Right lobe of liver (tissue), 6 donors: ENCODE measurements around the gene TLE3. TPM values are rescaled to one million over a fixed set of nuclear protein-coding genes. Genes with fewer than 3 reads are reported as not detected.
A peak's percentile ranks its signal among the peaks of the same experiment; 100 is the strongest.

Experiments
- ATAC-seq, 4 donors: fragments of 200-7000 bp; cut with Tn5 transposase; one replicate each; pipeline ENCODE4 v1.9.1; 2020; ENCODE audit warnings: mild to moderate bottlenecking in 4 of 4, moderate library complexity in 4 of 4
- DNase-seq, 3 donors: peaks; one replicate each; pipeline ENCODE4 v3.0.0-alpha.2; 2020
- H3K27ac ChIP-seq, 3 donors: fragments of 200-600 bp; one replicate each; pipeline ENCODE4 v1.8.0; 2022
- H3K27me3 ChIP-seq, 2 donors: fragments of 200-600 bp; one replicate each; pipeline ENCODE4 v1.8.0; 2022
- H3K36me3 ChIP-seq, 4 donors: fragments of 200-600 bp; sonication (generic) in 1 of 4; one replicate each; pipeline versions ENCODE4 v1.5.1 to v1.8.0; 2017 to 2022; ENCODE audit warnings: control low read depth in 1 of 4
- H3K4me1 ChIP-seq, 4 donors: fragments of 200-600 bp; sonication (generic) in 1 of 4; one replicate each; pipeline versions ENCODE4 v1.5.1 to v1.8.0; 2017 to 2022; ENCODE audit warnings: control low read depth in 1 of 4
- H3K4me3 ChIP-seq, 3 donors: fragments of 200-600 bp; one replicate each; pipeline ENCODE4 v1.8.0; 2022
- H3K9me3 ChIP-seq, 4 donors: fragments of 200-600 bp; sonication (generic) in 1 of 4; one replicate each; pipeline versions ENCODE4 v1.5.1 to v1.8.0; 2017 to 2022; ENCODE audit warnings: control low read depth in 1 of 4
- POLR2A ChIP-seq: fragments of 450-650 bp; IDR thresholded peaks from one replicate; pipeline ENCODE4 v1.6.1; 2017; ENCODE audit warnings: antibody characterized with exemption, mild to moderate bottlenecking
- WGBS: methylation state at CpG from one replicate; pipeline ENCODE4 v1.1.6; 2018; ENCODE audit warnings: low coverage, low lambda C conversion rate; ENCODE audit not compliant: insufficient coverage; ENCODE audit errors: missing lambda C conversion rate; 5-methylcytosine and 5-hydroxymethylcytosine counted together
- intact Hi-C, 2 donors: fragments of 100-400 bp; cut with DNase I; formaldehyde crosslinking; loops; one replicate each; pipeline versions ENCODE4 v1.11.2 to v1.14.1; 2022
- total RNA-seq, 6 experiments: library from RNA; depleted of rRNA in 2 of 6; stranded (reverse); fragments of >200 nt in 2 of 6; fragmentation: NEBNext Ultra II Directional in 3 of 6; extraction: Animal tissue kit (Norgen Biotek cat#: 25700) in 3 of 6; gene quantifications; one replicate each; pipeline versions ENCODE4 v1.1.0 to v1.2.4, GENCODE V29; 2016 to 2023
- TF ChIP-seq, protein P1 (sequence below), 4 donors: fragments of 200-600 bp in 3 of 4; fragments of 450-650 bp in 1 of 4; IDR thresholded peaks; one replicate each; pipeline versions ENCODE4 v1.5.1 to v1.8.0; 2016 to 2022; ENCODE audit warnings: antibody characterized with exemption in 4 of 4, mild to moderate bottlenecking in 2 of 4
- donor health status: DM: no; HTN: yes; CAD: no.
- donor health status: DM: no; HTN: no; CAD: no.
- donor health status: DM: no; HTN: no; CAD: no.
- donor health status: DM: no; HTN: yes; CAD: no.
- donor health status: DM: no; HTN: yes; CAD: no.

The TLE3 gene
- total RNA-seq, 6 experiments from 2014 or later = 8.9 to 38.2 (median 21.2) TPM

DNA sequence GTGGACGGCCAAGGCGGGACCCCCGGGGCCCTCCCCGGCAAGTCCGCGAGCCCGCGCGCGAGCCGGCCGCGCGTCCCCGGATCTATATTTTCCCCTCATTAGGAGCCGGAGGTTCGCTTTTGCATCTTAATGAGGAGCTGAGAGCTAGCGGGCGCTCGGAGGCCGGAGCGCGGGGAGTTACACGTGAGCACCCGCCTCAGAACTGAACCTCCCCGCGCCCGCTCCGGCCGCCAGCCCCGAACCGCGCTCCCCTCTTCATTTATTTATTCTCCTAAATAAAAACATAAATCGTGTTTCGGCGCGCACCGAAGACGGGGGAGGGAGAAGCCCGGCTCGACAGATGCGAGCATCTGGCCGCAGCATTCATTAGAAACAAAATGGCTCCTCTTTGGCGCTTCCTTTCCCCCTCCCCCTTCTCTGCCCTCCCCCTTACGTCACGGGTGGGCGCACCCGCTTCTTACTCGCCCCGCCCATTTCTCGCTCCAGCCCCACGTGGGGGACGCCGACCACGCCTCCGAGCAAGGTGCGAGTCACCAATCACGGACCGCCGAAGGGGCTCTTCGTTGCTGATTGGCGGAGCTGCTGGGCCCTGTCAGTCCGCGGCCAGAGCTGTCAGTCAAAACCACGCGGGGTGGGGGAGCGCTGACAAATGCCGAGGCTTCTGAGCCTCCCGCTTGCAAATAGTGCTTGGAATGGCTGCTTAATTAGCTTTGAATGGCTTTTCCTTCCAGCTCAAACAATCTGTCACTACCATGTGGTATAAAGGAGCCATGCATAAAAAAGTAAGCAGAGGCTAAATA lies 1.6 kb upstream of the TLE3 start:
- no peaks in the 10 kb centered on the region for H3K36me3 ChIP-seq
- H3K4me3 ChIP-seq = peak overlapping the region; percentile 47 to 73 (median 60)
- TF ChIP-seq POLR2A = peak; percentile 93
- TF ChIP-seq, protein P1, sequence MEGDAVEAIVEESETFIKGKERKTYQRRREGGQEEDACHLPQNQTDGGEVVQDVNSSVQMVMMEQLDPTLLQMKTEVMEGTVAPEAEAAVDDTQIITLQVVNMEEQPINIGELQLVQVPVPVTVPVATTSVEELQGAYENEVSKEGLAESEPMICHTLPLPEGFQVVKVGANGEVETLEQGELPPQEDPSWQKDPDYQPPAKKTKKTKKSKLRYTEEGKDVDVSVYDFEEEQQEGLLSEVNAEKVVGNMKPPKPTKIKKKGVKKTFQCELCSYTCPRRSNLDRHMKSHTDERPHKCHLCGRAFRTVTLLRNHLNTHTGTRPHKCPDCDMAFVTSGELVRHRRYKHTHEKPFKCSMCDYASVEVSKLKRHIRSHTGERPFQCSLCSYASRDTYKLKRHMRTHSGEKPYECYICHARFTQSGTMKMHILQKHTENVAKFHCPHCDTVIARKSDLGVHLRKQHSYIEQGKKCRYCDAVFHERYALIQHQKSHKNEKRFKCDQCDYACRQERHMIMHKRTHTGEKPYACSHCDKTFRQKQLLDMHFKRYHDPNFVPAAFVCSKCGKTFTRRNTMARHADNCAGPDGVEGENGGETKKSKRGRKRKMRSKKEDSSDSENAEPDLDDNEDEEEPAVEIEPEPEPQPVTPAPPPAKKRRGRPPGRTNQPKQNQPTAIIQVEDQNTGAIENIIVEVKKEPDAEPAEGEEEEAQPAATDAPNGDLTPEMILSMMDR (IDR thresholded peaks at IDR 0.05) = no peak
- no peaks in the 10 kb centered on the region for H3K9me3 ChIP-seq
- H3K27me3 ChIP-seq = no peaks in the 10 kb centered on the region
- ATAC-seq = peak; percentile 55 to 74 (median 63)
- peaks cover 0 to 56% (median 26%) of the 10 kb centered on the region in 4 donors for H3K4me1 ChIP-seq
- 0% methylated on average over 29 of the region's 69 CpGs for WGBS
- intact Hi-C loops = no loop called here
- H3K27ac ChIP-seq = peak overlapping the region; percentile 92 to 99 (median 98)
- DNase-seq = peak; percentile 100

DNA sequence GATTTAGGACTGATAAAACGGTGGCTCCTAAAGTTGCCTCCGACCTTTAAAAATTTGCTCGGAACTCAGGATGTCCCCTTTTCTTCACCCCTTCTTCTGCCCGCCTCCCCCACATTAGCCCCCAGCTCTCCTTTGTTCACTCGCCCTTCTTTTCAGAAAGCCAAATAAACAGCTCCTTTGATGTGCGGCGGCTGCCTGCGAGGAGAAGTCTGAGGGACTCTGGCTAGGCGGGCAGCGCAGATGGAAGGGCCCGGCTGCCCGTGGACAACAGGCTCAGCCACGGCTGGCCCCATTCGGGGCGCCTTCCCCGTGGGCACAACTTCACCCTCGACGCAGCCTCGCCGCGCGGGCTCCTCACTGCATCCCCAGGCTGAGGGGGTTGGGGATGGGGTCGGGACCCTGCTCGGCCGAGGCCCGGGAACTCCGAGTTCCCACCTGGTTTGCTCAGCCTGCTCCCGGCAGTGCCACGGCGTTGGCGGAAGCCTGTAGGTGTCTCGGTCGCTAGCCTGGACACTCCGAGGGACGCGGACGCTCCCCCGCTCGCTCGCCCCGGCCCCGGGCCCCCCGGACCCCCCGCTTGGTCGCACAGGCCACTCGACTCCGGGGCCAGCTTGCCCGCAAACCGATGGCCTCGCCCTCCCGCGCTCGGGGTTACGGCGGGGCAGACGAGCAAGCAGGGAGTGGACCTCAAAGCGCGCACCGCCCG lies 897 bp upstream of the TLE3 start:
- H3K27ac ChIP-seq = peak overlapping the region; percentile 92 to 99 (median 98)
- H3K4me1 ChIP-seq = peaks cover 0 to 58% (median 28%) of the 10 kb centered on the region in 4 donors
- H3K36me3 ChIP-seq = no peaks in the 10 kb centered on the region
- WGBS = 1% methylated on average over 12 of the region's 60 CpGs
- no peak for TF ChIP-seq POLR2A
- TF ChIP-seq, protein P1 (IDR thresholded peaks at IDR 0.05) = no peak
- H3K9me3 ChIP-seq = no peaks in the 10 kb centered on the region
- intact Hi-C loops = no loop called here
- peak overlapping the region; percentile 47 to 73 (median 60) for H3K4me3 ChIP-seq
- DNase-seq = peak; percentile 70 to 74 (median 73)
- H3K27me3 ChIP-seq = no peaks in the 10 kb centered on the region
- ATAC-seq = peak; percentile 2 to 10 (median 6)

DNA sequence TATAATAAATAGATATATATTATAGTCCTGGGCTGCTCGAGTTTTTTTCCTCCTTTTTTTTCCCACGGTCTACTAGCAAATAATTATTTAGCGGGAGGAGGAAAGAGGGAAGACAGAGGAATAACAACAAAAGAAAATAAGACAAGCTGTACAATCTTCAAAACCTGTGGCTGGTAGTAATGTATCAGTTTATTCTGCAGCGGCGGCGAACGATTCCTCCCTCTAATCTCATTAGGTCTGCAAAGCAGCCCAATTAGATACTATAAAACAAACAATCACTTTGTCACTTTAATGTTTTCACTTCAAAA lies 390 bp upstream of the TLE3 start:
- H3K9me3 ChIP-seq = no peaks in the 10 kb centered on the region
- H3K4me1 ChIP-seq = peaks cover 0 to 58% (median 28%) of the 10 kb centered on the region in 4 donors
- 0% methylated on average over 7 of the region's 7 CpGs for WGBS
- peak overlapping the region; percentile 92 to 99 (median 98) for H3K27ac ChIP-seq
- H3K36me3 ChIP-seq = no peaks in the 10 kb centered on the region
- peak overlapping the region; percentile 47 to 73 (median 60) for H3K4me3 ChIP-seq
- TF ChIP-seq, protein P1 (IDR thresholded peaks at IDR 0.05) = no peak
- TF ChIP-seq POLR2A = peak; percentile 62
- intact Hi-C loops = no loop called here
- no peak for DNase-seq
- no peaks in the 10 kb centered on the region for H3K27me3 ChIP-seq
- ATAC-seq = no peak

DNA sequence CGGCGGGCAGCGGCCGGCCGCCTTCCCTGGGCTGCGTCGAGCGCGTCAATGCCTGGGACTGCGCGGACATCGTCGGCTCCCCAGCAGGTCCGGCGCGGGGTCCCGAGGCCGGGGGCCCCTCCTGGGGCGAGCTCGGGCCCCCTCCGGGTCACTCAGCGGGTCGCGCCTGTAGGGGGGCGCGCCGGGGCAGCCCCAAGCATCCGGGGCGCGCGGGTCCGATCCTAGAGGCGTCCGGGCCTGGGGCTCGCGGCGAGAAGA lies 725 bp downstream of the TLE3 start:
- intact Hi-C loops = no loop called here
- TF ChIP-seq, protein P1 (IDR thresholded peaks at IDR 0.05) = no peak
- TF ChIP-seq POLR2A = no peak
- no peak for ATAC-seq

More for the DNA sequence above, 725 bp downstream of the TLE3 start:
- peak overlapping the region; percentile 78 to 86 (median 84) for H3K4me3 ChIP-seq
- H3K27ac ChIP-seq = peak overlapping the region; percentile 79 to 98 (median 91)
- no peaks in the 10 kb centered on the region for H3K27me3 ChIP-seq
- H3K4me1 ChIP-seq = peaks cover 0 to 58% (median 29%) of the 10 kb centered on the region in 4 donors
- DNase-seq = no peak
- H3K36me3 ChIP-seq = no peaks in the 10 kb centered on the region
- no peaks in the 10 kb centered on the region for H3K9me3 ChIP-seq
- WGBS = no CpG with 5 or more reads among the region's 37 CpGs
